ENCODE measurements around the gene ZFP91. TPM values are rescaled to one million over a fixed set of nuclear protein-coding genes. Genes with fewer than 3 reads are reported as not detected.

ZFP91 gene
- total RNA-seq, 1 experiment from 2014 or later: 86.2 TPM

DNA sequence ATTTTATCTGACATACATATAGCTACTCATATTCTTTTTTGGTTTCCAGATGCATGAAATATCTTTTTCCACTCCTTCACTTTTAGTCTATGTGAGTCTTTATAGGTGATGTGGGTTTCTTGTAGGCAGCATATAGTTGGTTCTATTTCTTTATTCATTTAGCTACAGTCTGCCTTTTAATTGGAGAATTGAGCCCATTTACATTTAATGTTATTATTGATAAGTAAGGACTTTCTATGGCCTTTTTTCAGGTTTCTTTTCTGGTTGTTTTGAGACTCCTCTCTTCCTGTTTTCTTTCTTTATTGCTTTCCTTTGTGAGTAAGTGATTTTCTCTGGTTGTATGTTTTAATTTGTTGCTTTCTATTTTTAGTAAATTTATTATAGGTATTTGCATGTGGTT is 70.8 kb downstream of the ZFP91 start:
- TF ChIP-seq, protein P1, sequence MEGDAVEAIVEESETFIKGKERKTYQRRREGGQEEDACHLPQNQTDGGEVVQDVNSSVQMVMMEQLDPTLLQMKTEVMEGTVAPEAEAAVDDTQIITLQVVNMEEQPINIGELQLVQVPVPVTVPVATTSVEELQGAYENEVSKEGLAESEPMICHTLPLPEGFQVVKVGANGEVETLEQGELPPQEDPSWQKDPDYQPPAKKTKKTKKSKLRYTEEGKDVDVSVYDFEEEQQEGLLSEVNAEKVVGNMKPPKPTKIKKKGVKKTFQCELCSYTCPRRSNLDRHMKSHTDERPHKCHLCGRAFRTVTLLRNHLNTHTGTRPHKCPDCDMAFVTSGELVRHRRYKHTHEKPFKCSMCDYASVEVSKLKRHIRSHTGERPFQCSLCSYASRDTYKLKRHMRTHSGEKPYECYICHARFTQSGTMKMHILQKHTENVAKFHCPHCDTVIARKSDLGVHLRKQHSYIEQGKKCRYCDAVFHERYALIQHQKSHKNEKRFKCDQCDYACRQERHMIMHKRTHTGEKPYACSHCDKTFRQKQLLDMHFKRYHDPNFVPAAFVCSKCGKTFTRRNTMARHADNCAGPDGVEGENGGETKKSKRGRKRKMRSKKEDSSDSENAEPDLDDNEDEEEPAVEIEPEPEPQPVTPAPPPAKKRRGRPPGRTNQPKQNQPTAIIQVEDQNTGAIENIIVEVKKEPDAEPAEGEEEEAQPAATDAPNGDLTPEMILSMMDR (IDR thresholded peaks at IDR 0.05; ENCODE audit: unreplicated experiment): no peak
- DNase-seq (ENCODE audit: unreplicated experiment): no peak
- Mint-ChIP-seq H3K27ac (ENCODE audit: low read depth, unreplicated experiment) (no peak overlapping the region), H3K4me1 (ENCODE audit: insufficient read depth, unreplicated experiment) (no peaks in the 10 kb centered on the region), H3K9me3 (ENCODE audit: unreplicated experiment) (no peaks in the 10 kb centered on the region), H3K27me3 (ENCODE audit: insufficient read depth, unreplicated experiment) (no peaks in the 10 kb centered on the region), H3K4me3 (ENCODE audit: unreplicated experiment) (no peak overlapping the region), H3K36me3 (ENCODE audit: insufficient read depth, unreplicated experiment) (no peaks in the 10 kb centered on the region)
- no TSS peak for BruUV-seq (replicated peaks)
- ChIA-PET POLR2A (interaction anchor here (1.3 kb wide), 1 partner anchor 22 kb away, joined by 4 read pairs; no protein-coding TSS in a partner anchor), CTCF (interaction anchor here (1.2 to 1.7 kb wide), 3 partner anchors 20 to 139 kb away, joined by 3 to 14 read pairs (median 4); no protein-coding TSS in a partner anchor)
- intact Hi-C loops (cut with micrococcal nuclease): loop anchor here (5.0 kb wide), 3 partner anchors 123 to 508 kb away; no protein-coding TSS in a partner anchor

DNA sequence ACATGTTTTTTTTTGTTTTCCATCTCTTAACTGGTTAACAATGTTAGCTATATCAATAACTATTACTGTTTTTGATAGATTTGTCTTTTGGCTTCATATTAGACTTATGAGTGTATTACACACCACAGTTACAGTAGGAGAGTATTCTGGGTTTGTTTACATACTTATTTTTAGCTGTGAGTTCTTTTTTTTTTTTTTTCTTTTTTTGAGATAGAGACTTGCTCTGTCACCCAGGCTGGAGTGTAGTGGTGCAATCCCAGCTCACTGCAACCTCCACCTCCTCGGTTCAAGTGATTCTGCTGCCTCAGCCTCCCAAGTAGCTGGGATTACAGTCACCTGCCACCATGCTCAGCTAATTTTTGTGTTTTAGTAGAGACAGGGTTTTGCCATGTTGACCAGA is 71.6 kb downstream of the ZFP91 start:
- ChIA-PET POLR2A (interaction anchor here (1.3 to 1.4 kb wide), 2 partner anchors 11 to 22 kb away, joined by 3 to 4 read pairs; no protein-coding TSS in a partner anchor), CTCF (interaction anchor here (0.6 to 1.7 kb wide), 9 partner anchors 14 to 939 kb away, joined by 3 to 14 read pairs (median 4); no protein-coding TSS in a partner anchor)
- H3K27me3 Mint-ChIP-seq (ENCODE audit: insufficient read depth, unreplicated experiment): no peaks in the 10 kb centered on the region
- H3K9me3 Mint-ChIP-seq (ENCODE audit: unreplicated experiment): no peaks in the 10 kb centered on the region
- H3K36me3 Mint-ChIP-seq (ENCODE audit: insufficient read depth, unreplicated experiment): no peaks in the 10 kb centered on the region
- no peaks in the 10 kb centered on the region for H3K4me1 Mint-ChIP-seq (ENCODE audit: insufficient read depth, unreplicated experiment)
- BruUV-seq (replicated peaks): no TSS peak
- DNase-seq (ENCODE audit: unreplicated experiment): no peak
- intact Hi-C loops (cut with micrococcal nuclease): loop anchor here (5.0 kb wide), 3 partner anchors 122 to 507 kb away; no protein-coding TSS in a partner anchor
- H3K27ac Mint-ChIP-seq (ENCODE audit: low read depth, unreplicated experiment): peak overlapping the region; percentile 26
- H3K4me3 Mint-ChIP-seq (ENCODE audit: unreplicated experiment): no peak overlapping the region
- TF ChIP-seq, protein P1 (IDR thresholded peaks at IDR 0.05; ENCODE audit: unreplicated experiment): no peak

GRCh38 chr11:58652726-58653280 is 73.9 kb downstream of the ZFP91 start:
- DNase-seq (ENCODE audit: unreplicated experiment): no peak
- H3K4me1 Mint-ChIP-seq (ENCODE audit: insufficient read depth, unreplicated experiment): no peaks in the 10 kb centered on the region
- H3K27me3 Mint-ChIP-seq (ENCODE audit: insufficient read depth, unreplicated experiment): no peaks in the 10 kb centered on the region
- BruUV-seq (replicated peaks): no TSS peak
- TF ChIP-seq, protein P1 (IDR thresholded peaks at IDR 0.05; ENCODE audit: unreplicated experiment): no peak
- ChIA-PET CTCF (interaction anchor here (0.6 to 9.0 kb wide), 37 partner anchors 9 to 1063 kb away, joined by 3 to 118 read pairs (median 5); no protein-coding TSS in a partner anchor), POLR2A (no interaction called here)
- H3K36me3 Mint-ChIP-seq (ENCODE audit: insufficient read depth, unreplicated experiment): no peaks in the 10 kb centered on the region
- H3K27ac Mint-ChIP-seq (ENCODE audit: low read depth, unreplicated experiment): no peak overlapping the region
- H3K4me3 Mint-ChIP-seq (ENCODE audit: unreplicated experiment): no peak overlapping the region
- H3K9me3 Mint-ChIP-seq (ENCODE audit: unreplicated experiment): no peaks in the 10 kb centered on the region
- intact Hi-C loops (cut with micrococcal nuclease): loop anchor here (5.0 kb wide), 3 partner anchors 119 to 504 kb away; no protein-coding TSS in a partner anchor

DNA sequence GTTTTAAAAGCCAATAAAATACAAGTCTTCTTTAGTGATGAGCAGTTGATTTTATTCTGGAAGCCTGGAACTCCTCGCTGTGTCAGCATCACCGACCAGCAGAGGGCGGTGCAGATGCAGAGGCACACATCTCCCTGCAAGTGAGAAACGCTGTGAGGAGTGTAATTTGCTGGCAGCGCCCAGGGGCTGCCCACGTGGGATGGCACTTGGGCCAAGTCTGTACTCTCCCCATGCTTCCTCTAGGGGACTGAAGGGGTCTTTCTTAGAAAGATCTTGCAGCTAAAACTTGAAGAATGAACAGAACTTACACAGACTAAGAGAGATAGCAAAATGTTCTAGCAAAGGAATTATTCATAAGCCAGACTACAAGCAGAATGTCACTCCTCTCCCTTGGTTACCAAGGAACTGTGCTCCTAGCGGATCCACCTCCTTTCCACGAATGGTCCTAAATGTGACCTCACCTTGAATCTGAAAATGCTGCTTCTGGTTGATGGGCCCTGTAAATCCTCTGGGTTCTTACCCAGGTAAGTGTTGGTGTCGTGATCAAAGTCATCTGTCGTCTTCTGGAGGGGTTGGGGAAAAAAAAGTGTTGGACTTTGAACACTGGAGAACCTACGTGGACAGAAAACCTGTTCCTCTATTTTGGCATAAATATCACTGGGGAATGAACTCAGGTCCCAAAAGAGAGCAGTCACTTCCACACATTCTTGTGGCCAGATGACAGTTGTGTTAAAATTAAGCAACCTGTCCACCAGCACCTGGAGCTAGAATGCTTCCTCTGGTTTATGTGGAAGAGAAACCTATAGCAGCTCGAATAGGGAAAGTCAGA is 75.4 kb downstream of the ZFP91 start:
- peak; percentile 80 for DNase-seq (ENCODE audit: unreplicated experiment)
- TF ChIP-seq, protein P1 (IDR thresholded peaks at IDR 0.05; ENCODE audit: unreplicated experiment): peak; percentile 88
- ChIA-PET CTCF (interaction anchor here (0.5 to 9.0 kb wide), 31 partner anchors 8 to 1034 kb away, joined by 3 to 118 read pairs (median 5); partner anchors contain the start of gene LPXN), POLR2A (interaction anchor here (0.9 to 1.0 kb wide), 2 partner anchors 28 to 77 kb away, joined by 3 read pairs; no protein-coding TSS in a partner anchor)
- Mint-ChIP-seq H3K27me3 (ENCODE audit: insufficient read depth, unreplicated experiment) (no peaks in the 10 kb centered on the region), H3K9me3 (ENCODE audit: unreplicated experiment) (no peaks in the 10 kb centered on the region), H3K4me1 (ENCODE audit: insufficient read depth, unreplicated experiment) (peaks cover 7% of the 10 kb centered on the region), H3K27ac (ENCODE audit: low read depth, unreplicated experiment) (no peak overlapping the region), H3K4me3 (ENCODE audit: unreplicated experiment) (no peak overlapping the region), H3K36me3 (ENCODE audit: insufficient read depth, unreplicated experiment) (no peaks in the 10 kb centered on the region)
- intact Hi-C loops (cut with micrococcal nuclease): loop anchor here (1.0 to 5.0 kb wide), 8 partner anchors 21 to 503 kb away; no protein-coding TSS in a partner anchor
- BruUV-seq (replicated peaks): no TSS peak
